Thoracic aorta (tissue), 2 donors: ENCODE measurements around the gene PARD3B. TPM values are rescaled to one million over a fixed set of nuclear protein-coding genes. Genes with fewer than 3 reads are reported as not detected.

Source experiments
- ATAC-seq: fragments of 150-250 bp; one replicate; pipeline ENCODE4 v1.8.0; 2017; ENCODE audit warnings: low read depth; ENCODE audit not compliant: insufficient number of reproducible peaks, low FRiP score
- DNase-seq: peaks from one replicate; pipeline ENCODE4 v3.0.0-alpha.2; 2020; ENCODE audit warnings: low spot score
- H3K27ac ChIP-seq, 2 donors: fragments of 200-600 bp; sonication (generic); 1 replicate in 1 of 2; 2 replicates in 1 of 2; pipeline ENCODE4 v1.5.1; 2016; ENCODE audit warnings: mild to moderate bottlenecking in 2 of 2, moderate library complexity in 2 of 2
- H3K27me3 ChIP-seq: fragments of 200-600 bp; sonication (generic); replicated peaks from 2 replicates; pipeline ENCODE4 v1.6.0; 2016; ENCODE audit warnings: mild to moderate bottlenecking; ENCODE audit not compliant: insufficient read depth
- H3K36me3 ChIP-seq: fragments of 200-600 bp; sonication (generic); one replicate; pipeline ENCODE4 v1.5.1; 2016
- H3K4me1 ChIP-seq, 2 donors: fragments of 200-600 bp; sonication (generic); 1 replicate in 1 of 2; 2 replicates in 1 of 2; pipeline versions ENCODE4 v1.5.1 to v1.6.0; 2016; ENCODE audit warnings: low read depth in 2 of 2, mild to moderate bottlenecking in 1 of 2; ENCODE audit not compliant: control insufficient read depth in 1 of 2
- H3K4me3 ChIP-seq: fragments of 200-600 bp; sonication (generic); 2 replicates; pipeline ENCODE4 v1.5.1; 2016; ENCODE audit warnings: mild to moderate bottlenecking
- H3K9me3 ChIP-seq: fragments of 200-600 bp; sonication (generic); 2 replicates; pipeline ENCODE4 v1.5.1; 2016
- total RNA-seq, 2 donors: library from RNA; depleted of rRNA; stranded (reverse); fragments of >200 nt; gene quantifications; one replicate each; pipeline versions ENCODE4 v1.1.0 to v1.2.3, GENCODE V29; 2016
- TF ChIP-seq, protein P1 (sequence below): fragments of 200-600 bp; sonication (generic); IDR thresholded peaks from one replicate; pipeline ENCODE4 v1.5.1; 2019; ENCODE audit warnings: antibody characterized with exemption

The PARD3B gene
- total RNA-seq, 2 donors from 2014 or later: 25.7 to 34.5 TPM

DNA sequence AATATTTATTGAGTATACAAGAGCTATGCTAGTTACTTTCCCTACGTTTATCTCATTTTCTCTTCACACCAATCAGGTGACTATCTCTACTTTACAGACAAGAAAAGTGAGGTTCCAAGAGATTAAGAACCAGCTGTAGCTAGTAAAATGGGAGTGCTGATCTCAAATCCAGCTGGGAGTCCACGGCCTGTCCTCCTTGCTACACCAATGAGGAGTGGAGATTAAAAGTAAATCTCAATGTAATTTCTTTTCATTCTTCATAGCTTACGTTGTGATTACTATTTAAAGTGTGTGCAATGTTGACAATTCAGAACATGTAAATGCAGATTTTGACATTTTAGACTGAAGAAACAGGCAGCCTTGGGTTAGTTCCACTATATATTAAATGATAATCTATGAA lies 1083.1 kb downstream of the PARD3B start:
- ATAC-seq (no peak), DNase-seq (no peak)
- TF ChIP-seq, protein P1, sequence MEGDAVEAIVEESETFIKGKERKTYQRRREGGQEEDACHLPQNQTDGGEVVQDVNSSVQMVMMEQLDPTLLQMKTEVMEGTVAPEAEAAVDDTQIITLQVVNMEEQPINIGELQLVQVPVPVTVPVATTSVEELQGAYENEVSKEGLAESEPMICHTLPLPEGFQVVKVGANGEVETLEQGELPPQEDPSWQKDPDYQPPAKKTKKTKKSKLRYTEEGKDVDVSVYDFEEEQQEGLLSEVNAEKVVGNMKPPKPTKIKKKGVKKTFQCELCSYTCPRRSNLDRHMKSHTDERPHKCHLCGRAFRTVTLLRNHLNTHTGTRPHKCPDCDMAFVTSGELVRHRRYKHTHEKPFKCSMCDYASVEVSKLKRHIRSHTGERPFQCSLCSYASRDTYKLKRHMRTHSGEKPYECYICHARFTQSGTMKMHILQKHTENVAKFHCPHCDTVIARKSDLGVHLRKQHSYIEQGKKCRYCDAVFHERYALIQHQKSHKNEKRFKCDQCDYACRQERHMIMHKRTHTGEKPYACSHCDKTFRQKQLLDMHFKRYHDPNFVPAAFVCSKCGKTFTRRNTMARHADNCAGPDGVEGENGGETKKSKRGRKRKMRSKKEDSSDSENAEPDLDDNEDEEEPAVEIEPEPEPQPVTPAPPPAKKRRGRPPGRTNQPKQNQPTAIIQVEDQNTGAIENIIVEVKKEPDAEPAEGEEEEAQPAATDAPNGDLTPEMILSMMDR: no peak
- Histone ChIP-seq H3K27me3 (no peaks in the 10 kb centered on the region), H3K27ac (no peak overlapping the region), H3K4me3 (no peak overlapping the region), H3K9me3 (no peaks in the 10 kb centered on the region), H3K4me1 (no peaks in the 10 kb centered on the region), H3K36me3 (no peaks in the 10 kb centered on the region)

DNA sequence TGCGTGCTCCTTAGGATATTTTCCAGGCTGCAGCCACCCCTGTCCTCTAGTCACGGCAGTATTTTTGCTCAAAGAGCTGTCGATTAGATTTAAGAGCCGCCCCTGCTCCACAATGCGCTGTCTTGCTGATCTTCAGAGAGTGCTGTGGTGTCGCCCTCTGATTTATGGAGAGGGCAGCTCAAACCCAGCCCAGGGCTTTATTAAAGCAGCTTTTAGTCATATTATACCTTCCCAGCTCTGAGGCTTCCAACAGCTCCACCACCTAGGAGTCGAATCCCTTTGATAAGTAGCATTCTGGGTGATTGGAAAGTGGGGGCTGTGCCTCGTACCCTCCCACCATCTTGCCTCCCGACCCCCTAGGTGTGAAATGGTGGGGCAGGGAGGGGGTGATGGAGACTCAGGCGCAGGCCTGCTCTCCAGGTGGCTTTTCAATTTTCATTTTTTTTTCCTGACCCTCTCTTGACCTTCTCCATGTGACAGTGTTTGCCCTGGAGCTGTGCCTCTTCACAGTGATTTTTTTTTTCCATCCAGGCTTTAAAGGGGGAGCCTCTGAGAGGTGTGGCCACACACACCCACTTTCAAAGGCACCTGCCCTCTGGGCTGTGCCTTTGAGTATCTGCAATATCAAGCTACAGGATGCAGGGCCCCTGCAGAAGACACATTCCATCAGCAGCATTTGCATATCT lies 1084.0 kb downstream of the PARD3B start:
- Histone ChIP-seq H3K27me3 (no peaks in the 10 kb centered on the region), H3K4me3 (no peak overlapping the region), H3K36me3 (no peaks in the 10 kb centered on the region), H3K27ac (no peak overlapping the region), H3K9me3 (no peaks in the 10 kb centered on the region), H3K4me1 (no peaks in the 10 kb centered on the region)
- no peak for DNase-seq
- no peak for ATAC-seq
- TF ChIP-seq, protein P1: no peak

DNA sequence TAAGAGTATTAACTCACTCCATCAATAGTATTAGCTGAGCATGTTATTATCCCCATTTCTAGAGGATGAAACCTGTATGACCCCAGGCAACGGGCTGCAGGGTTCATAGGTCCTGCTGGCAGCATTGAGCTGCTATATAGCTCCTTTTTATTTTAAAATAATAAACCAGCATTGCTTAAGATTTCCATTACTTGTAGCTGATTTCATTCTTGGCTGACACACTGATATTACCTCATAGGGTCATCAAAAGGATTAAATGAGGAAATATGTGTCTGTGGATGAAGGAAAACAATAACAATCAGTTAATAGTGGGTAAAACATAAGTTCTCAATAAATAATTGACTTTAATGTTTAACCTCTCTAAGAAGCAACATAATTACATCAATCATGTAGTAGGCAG lies 1088.7 kb downstream of the PARD3B start:
- TF ChIP-seq, protein P1: no peak
- Histone ChIP-seq H3K36me3 (no peaks in the 10 kb centered on the region), H3K4me1 (no peaks in the 10 kb centered on the region), H3K9me3 (no peaks in the 10 kb centered on the region), H3K4me3 (no peak overlapping the region), H3K27ac (no peak overlapping the region), H3K27me3 (no peaks in the 10 kb centered on the region)
- ATAC-seq (no peak), DNase-seq (no peak)

DNA sequence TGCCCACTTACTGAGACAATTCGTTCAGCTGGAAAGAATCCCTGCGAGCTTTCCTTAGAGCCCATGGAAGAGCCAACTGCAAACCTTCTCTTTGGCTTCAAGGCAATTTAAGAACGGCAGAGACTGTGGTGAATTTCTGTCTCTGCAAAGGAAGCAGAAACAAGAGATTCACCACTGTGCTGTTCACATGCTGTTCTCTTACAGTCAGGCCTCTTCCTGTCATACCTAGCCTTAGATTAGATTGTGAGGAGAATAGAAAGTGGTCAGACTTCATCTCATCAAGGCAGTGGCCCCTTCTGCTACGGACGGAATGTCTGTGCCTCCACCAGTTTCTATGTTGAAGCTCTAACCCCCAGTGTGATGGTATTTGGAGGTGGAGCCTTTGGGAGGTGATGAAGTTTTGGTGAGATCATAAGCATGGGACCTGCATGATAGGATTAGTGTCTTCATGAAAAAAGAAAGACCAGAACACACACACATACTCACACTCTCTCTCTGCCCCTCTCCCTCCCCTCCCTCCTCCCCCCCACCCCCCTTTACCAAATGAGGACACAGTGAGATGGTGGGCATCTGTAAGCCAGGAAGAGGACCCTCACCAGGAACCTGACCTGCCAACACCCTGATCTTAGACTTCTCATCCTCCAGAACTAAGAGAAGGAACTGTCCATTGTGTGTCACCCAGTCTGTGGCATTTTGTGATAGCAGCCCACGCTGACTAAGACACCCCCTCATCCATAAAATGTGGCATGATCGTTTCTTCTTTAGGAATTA lies 1091.5 kb downstream of the PARD3B start:
- Histone ChIP-seq H3K36me3 (no peaks in the 10 kb centered on the region), H3K27me3 (no peaks in the 10 kb centered on the region), H3K4me1 (no peaks in the 10 kb centered on the region), H3K27ac (no peak overlapping the region), H3K9me3 (no peaks in the 10 kb centered on the region), H3K4me3 (no peak overlapping the region)
- TF ChIP-seq, protein P1: no peak
- ATAC-seq (no peak), DNase-seq (no peak)

DNA sequence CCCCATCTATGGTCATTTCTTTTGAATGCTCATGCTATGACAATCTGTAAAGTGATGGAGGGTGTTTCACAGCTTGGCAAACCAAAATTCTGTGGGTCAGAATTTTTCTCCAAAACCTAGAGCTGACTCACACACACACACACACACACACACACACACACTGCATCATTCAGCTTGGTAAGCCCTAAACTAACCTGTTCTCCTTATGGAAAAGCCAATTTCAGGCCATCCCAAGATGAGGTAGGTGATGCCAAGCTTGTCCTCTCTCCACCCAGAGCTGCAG lies 1092.0 kb downstream of the PARD3B start:
- TF ChIP-seq, protein P1: no peak
- Histone ChIP-seq H3K4me1 (no peaks in the 10 kb centered on the region), H3K27ac (no peak overlapping the region), H3K4me3 (no peak overlapping the region), H3K27me3 (no peaks in the 10 kb centered on the region), H3K36me3 (no peaks in the 10 kb centered on the region), H3K9me3 (no peaks in the 10 kb centered on the region)
- ATAC-seq (no peak), DNase-seq (no peak)
